Measurements from ENCODE around the gene NCAPD2. TPM values are rescaled to one million over a fixed set of nuclear protein-coding genes. Genes with fewer than 3 reads are reported as not detected.
"Not testable (repeated sequence)": the region's sequence is repeated elsewhere in the genome, so short reads cannot be mapped to it uniquely, and the experiment has no call there.

The NCAPD2 gene
- total RNA-seq, 3 donors from 2014 or later = 29.8 to 36.1 (median 32.9) TPM

DNA sequence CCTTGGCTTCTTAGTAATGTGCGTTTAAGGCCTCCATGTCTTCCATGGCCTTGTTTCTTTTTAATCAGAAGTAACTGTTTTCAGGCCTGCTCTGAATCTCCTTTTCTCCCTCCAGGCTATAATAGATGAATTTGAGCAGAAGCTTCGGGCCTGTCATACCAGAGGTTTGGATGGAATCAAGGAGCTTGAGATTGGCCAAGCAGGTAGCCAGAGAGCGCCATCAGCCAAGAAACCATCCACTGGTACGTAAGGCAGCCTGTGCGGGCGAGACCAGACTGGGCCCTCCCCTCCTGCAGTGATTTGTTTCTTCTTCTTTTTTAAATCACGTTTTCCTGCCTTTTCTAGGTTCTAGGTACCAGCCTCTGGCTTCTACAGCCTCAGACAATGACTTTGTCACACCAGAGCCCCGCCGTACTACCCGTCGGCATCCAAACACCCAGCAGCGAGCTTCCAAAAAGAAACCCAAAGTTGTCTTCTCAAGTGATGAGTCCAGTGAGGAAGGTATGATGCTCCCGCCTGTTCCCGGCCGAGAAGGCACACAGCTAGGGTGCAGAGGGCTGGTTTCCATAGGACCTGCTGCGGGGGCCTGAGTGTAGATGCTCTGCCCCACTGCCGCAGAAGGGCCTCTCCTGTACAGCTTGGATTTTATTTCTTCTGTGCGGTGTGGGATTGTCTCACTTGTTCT lies 36.8 kb downstream of the NCAPD2 start:
- peaks cover 20% of the 10 kb centered on the region for H3K4me1 Mint-ChIP-seq (ENCODE audit: low read depth)
- H3K9me3 Mint-ChIP-seq = no peaks in the 10 kb centered on the region
- no peaks in the 10 kb centered on the region for H3K27me3 Mint-ChIP-seq (ENCODE audit: low read depth)
- no peak for ATAC-seq
- no peak overlapping the region for H3K4me3 Mint-ChIP-seq
- H3K36me3 Mint-ChIP-seq (ENCODE audit: insufficient read depth) = peaks cover 39% of the 10 kb centered on the region
- DNase-seq = no peak

DNA sequence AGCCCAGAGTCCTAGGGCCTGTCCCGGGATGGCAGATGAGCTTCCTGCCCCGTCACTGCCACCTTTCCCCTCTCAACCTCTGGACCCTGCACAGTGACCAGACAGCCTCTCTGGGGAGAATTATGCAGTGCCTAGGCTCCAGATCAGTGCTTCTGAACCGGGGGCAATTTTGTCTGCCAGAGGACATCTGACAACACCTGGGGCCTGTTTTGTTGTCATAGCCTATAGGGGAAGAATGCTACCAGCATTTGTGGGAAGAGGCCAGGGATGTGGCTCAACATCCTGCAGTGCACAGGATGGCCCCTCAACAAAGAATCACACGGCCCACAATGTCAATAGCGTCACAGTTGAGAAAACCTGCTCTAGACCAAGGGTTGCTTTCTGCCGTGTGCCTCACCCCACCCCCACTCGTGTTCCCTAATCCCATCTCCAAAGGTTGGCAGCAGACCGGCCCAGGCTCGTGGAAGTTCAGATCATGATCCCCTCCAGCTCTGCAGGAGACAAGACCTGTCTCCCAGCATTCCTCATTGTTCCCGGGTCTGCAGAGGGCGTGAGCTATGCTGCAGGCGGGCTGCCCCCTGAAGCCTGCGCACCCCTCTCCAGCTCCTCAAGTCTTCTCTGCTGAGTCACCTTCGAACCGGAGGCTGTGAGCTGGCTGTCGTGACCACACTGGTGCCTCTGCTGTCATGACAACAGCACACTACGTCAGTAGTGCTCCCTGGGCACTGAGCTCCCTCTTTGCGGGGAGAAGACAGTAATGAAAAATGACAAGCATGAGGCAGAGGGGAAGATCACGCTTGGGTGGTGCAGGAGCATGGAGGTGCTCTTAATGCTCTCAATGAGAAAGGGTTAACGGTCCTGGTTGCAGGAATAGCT lies 38.4 kb downstream of the NCAPD2 start:
- ATAC-seq = peak; percentile 61
- Mint-ChIP-seq H3K9me3 (no peaks in the 10 kb centered on the region), H3K4me1 (ENCODE audit: low read depth) (peaks cover 30% of the 10 kb centered on the region), H3K4me3 (peak overlapping the region; percentile 97), H3K27me3 (ENCODE audit: low read depth) (no peaks in the 10 kb centered on the region), H3K36me3 (ENCODE audit: insufficient read depth) (peaks cover 44% of the 10 kb centered on the region)
- peak; percentile 83 for DNase-seq

GRCh38 chr12:6532927-6533652 lies 39.2 kb downstream of the NCAPD2 start:
- H3K36me3 Mint-ChIP-seq (ENCODE audit: insufficient read depth) = peaks cover 50% of the 10 kb centered on the region
- peak overlapping the region; percentile 97 for H3K4me3 Mint-ChIP-seq
- H3K27me3 Mint-ChIP-seq (ENCODE audit: low read depth) = no peaks in the 10 kb centered on the region
- no peak for ATAC-seq
- peaks cover 38% of the 10 kb centered on the region for H3K4me1 Mint-ChIP-seq (ENCODE audit: low read depth)
- H3K9me3 Mint-ChIP-seq = no peaks in the 10 kb centered on the region
- DNase-seq = no peak

DNA sequence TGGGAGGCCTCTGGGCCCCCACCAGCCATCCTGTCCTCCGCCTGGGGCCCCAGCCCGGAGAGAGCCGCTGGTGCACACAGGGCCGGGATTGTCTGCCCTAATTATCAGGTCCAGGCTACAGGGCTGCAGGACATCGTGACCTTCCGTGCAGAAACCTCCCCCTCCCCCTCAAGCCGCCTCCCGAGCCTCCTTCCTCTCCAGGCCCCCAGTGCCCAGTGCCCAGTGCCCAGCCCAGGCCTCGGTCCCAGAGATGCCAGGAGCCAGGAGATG lies 39.7 kb downstream of the NCAPD2 start:
- Mint-ChIP-seq H3K4me3 (peak overlapping the region; percentile 97), H3K9me3 (no peaks in the 10 kb centered on the region), H3K27me3 (ENCODE audit: low read depth) (no peaks in the 10 kb centered on the region), H3K36me3 (ENCODE audit: insufficient read depth) (peaks cover 45% of the 10 kb centered on the region), H3K4me1 (ENCODE audit: low read depth) (peaks cover 42% of the 10 kb centered on the region)
- DNase-seq (no peak), ATAC-seq (no peak)

DNA sequence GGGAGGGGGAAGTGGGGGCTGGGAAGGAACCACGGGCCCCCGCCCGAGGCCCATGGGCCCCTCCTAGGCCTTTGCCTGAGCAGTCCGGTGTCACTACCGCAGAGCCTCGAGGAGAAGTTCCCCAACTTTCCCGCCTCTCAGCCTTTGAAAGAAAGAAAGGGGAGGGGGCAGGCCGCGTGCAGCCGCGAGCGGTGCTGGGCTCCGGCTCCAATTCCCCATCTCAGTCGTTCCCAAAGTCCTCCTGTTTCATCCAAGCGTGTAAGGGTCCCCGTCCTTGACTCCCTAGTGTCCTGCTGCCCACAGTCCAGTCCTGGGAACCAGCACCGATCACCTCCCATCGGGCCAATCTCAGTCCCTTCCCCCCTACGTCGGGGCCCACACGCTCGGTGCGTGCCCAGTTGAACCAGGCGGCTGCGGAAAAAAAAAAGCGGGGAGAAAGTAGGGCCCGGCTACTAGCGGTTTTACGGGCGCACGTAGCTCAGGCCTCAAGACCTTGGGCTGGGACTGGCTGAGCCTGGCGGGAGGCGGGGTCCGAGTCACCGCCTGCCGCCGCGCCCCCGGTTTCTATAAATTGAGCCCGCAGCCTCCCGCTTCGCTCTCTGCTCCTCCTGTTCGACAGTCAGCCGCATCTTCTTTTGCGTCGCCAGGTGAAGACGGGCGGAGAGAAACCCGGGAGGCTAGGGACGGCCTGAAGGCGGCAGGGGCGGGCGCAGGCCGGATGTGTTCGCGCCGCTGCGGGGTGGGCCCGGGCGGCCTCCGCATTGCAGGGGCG lies 40.2 kb downstream of the NCAPD2 start, which contains the start of gene GAPDH:
GAPDH (plus strand) TSS at position 595 of the 772 bp plus-strand sequence. CDS start 316 bp downstream, outside the sequence.
- Mint-ChIP-seq H3K4me3 (peak within 1 kb of the TSS; percentile 97), H3K9me3 (no peaks in the 10 kb centered on the region), H3K27me3 (ENCODE audit: low read depth) (no peaks in the 10 kb centered on the region), H3K4me1 (ENCODE audit: low read depth) (peaks cover 43% of the 10 kb centered on the region), H3K36me3 (ENCODE audit: insufficient read depth) (peaks cover 40% of the 10 kb centered on the region)
- ATAC-seq (peak; percentile 53 to 54), DNase-seq (peak; percentile 81)

DNA sequence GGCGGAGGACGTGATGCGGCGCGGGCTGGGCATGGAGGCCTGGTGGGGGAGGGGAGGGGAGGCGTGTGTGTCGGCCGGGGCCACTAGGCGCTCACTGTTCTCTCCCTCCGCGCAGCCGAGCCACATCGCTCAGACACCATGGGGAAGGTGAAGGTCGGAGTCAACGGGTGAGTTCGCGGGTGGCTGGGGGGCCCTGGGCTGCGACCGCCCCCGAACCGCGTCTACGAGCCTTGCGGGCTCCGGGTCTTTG lies 40.7 kb downstream of the NCAPD2 start:
- H3K4me1 Mint-ChIP-seq (ENCODE audit: low read depth) = peaks cover 48% of the 10 kb centered on the region
- H3K36me3 Mint-ChIP-seq (ENCODE audit: insufficient read depth) = peaks cover 40% of the 10 kb centered on the region
- ATAC-seq (peak; percentile 11 to 23), DNase-seq (no peak)
- peak overlapping the region; percentile 97 for H3K4me3 Mint-ChIP-seq
- no peaks in the 10 kb centered on the region for H3K9me3 Mint-ChIP-seq
- no peaks in the 10 kb centered on the region for H3K27me3 Mint-ChIP-seq (ENCODE audit: low read depth)

- ATAC-seq = peak; percentile 11 to 14
- H3K9me3 Mint-ChIP-seq = no peaks in the 10 kb centered on the region
- H3K27me3 Mint-ChIP-seq (ENCODE audit: low read depth) = no peaks in the 10 kb centered on the region
- H3K4me3 Mint-ChIP-seq = peak overlapping the region; percentile 97
- DNase-seq = peak; percentile 66
- peaks cover 35% of the 10 kb centered on the region for H3K36me3 Mint-ChIP-seq (ENCODE audit: insufficient read depth)
- peaks cover 53% of the 10 kb centered on the region for H3K4me1 Mint-ChIP-seq (ENCODE audit: low read depth)
Measured at GRCh38 chr12:6534945-6535696, 41.2 kb downstream of the NCAPD2 start.

GRCh38 chr12:6535697-6535946 lies 41.7 kb downstream of the NCAPD2 start:
- peak overlapping the region; percentile 97 for H3K4me3 Mint-ChIP-seq
- H3K9me3 Mint-ChIP-seq = no peaks in the 10 kb centered on the region
- peaks cover 58% of the 10 kb centered on the region for H3K4me1 Mint-ChIP-seq (ENCODE audit: low read depth)
- DNase-seq (no peak), ATAC-seq (no peak)
- no peaks in the 10 kb centered on the region for H3K27me3 Mint-ChIP-seq (ENCODE audit: low read depth)
- H3K36me3 Mint-ChIP-seq (ENCODE audit: insufficient read depth) = peaks cover 30% of the 10 kb centered on the region

GRCh38 chr12:6535960-6536847 lies 42.3 kb downstream of the NCAPD2 start:
- Mint-ChIP-seq H3K27me3 (ENCODE audit: low read depth) (no peaks in the 10 kb centered on the region), H3K4me3 (peak overlapping the region; percentile 97), H3K4me1 (ENCODE audit: low read depth) (peaks cover 62% of the 10 kb centered on the region), H3K9me3 (no peaks in the 10 kb centered on the region), H3K36me3 (ENCODE audit: insufficient read depth) (peaks cover 25% of the 10 kb centered on the region)
- DNase-seq (no peak), ATAC-seq (no peak)

- H3K36me3 Mint-ChIP-seq (ENCODE audit: insufficient read depth) = peaks cover 25% of the 10 kb centered on the region
Measured at GRCh38 chr12:6536894-6537579, 43.1 kb downstream of the NCAPD2 start.

DNA sequence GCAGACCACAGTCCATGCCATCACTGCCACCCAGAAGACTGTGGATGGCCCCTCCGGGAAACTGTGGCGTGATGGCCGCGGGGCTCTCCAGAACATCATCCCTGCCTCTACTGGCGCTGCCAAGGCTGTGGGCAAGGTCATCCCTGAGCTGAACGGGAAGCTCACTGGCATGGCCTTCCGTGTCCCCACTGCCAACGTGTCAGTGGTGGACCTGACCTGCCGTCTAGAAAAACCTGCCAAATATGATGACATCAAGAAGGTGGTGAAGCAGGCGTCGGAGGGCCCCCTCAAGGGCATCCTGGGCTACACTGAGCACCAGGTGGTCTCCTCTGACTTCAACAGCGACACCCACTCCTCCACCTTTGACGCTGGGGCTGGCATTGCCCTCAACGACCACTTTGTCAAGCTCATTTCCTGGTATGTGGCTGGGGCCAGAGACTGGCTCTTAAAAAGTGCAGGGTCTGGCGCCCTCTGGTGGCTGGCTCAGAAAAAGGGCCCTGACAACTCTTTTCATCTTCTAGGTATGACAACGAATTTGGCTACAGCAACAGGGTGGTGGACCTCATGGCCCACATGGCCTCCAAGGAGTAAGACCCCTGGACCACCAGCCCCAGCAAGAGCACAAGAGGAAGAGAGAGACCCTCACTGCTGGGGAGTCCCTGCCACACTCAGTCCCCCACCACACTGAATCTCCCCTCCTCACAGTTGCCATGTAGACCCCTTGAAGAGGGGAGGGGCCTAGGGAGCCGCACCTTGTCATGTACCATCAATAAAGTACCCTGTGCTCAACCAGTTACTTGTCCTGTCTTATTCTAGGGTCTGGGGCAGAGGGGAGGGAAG lies 43.9 kb downstream of the NCAPD2 start:
- H3K9me3 Mint-ChIP-seq; H3K27me3 Mint-ChIP-seq (ENCODE audit: low read depth); ATAC-seq: not testable (repeated sequence)
- H3K4me3 Mint-ChIP-seq = peak overlapping the region; percentile 97
- H3K4me1 Mint-ChIP-seq (ENCODE audit: low read depth) = peaks cover 64% of the 10 kb centered on the region
- H3K36me3 Mint-ChIP-seq (ENCODE audit: insufficient read depth) = peaks cover 25% of the 10 kb centered on the region
- DNase-seq = peak; percentile 83

More at GRCh38 chr12:6536894-6537579, 43.1 kb downstream of the NCAPD2 start:
- ATAC-seq (no peak), DNase-seq (peak; percentile 17)
- peak overlapping the region; percentile 97 for H3K4me3 Mint-ChIP-seq
- peaks cover 65% of the 10 kb centered on the region for H3K4me1 Mint-ChIP-seq (ENCODE audit: low read depth)
- no peaks in the 10 kb centered on the region for H3K9me3 Mint-ChIP-seq
- H3K27me3 Mint-ChIP-seq (ENCODE audit: low read depth) = no peaks in the 10 kb centered on the region

Data from activated T-cell treated with anti-CD3 and anti-CD28 coated beads, Interleukin-2, amount 50 U/mL, for 4 hours (primary cell).